ENCODE results near the gene HIRA. TPM values are rescaled to one million over a fixed set of nuclear protein-coding genes. Genes with fewer than 3 reads are reported as not detected.
"Not testable (repeated sequence)": the region's sequence is repeated elsewhere in the genome, so short reads cannot be mapped to it uniquely, and the experiment has no call there.

HIRA gene
- total RNA-seq, 2 experiments from 2014 or later, result 45.0 to 51.2 TPM

DNA sequence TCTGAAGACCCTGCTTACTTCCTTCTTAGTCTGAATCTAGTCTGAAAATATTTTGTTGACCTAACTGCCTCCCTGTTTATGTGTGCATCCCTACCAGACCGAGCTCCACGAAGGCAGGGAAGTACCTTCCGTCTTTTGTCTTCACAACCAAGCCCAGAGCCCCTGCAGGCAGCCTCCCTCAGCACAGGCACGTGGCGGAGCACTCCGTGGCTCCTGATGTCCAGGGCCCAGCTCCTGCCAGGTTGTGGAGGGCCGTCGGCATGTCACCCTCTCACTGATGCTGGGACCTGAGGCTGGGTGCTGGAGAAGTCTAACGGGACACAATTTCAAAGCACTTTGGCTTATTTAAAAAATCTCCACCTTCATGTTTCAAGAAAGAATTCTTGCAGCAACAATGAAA lies 80.6 kb downstream of the HIRA start:
- no peaks in the 10 kb centered on the region for H3K4me1 Mint-ChIP-seq
- no peak overlapping the region for H3K4me3 Mint-ChIP-seq
- CTCF ChIA-PET, result no interaction called here
- peaks cover 51% of the 10 kb centered on the region for H3K36me3 Mint-ChIP-seq (ENCODE audit: low read depth)
- POLR2A ChIA-PET, result no interaction called here
- no peak for DNase-seq
- H3K27ac Mint-ChIP-seq, result no peak overlapping the region
- no peaks in the 10 kb centered on the region for H3K27me3 Mint-ChIP-seq
- H3K9me3 Mint-ChIP-seq, result no peaks in the 10 kb centered on the region

DNA sequence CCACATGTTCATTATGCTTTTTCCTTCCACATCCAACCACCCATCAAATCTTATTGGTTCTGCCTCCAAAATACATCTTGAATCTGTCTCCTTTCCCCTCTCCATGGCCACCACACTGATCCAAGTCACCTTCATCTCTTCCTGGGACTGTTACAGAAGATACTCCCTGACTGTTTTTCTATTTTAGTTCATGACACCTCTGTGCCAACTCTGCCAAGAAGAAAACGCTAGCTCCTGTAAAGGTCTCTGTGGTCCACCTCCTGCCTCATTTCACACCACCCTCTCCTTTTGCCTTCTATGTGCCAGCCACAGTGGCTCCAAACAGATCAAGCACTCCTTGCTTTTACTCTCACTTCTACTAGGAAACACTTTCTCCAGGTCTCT lies 81.1 kb downstream of the HIRA start:
- DNase-seq, result no peak
- Mint-ChIP-seq H3K36me3 (ENCODE audit: low read depth) (peaks cover 54% of the 10 kb centered on the region), H3K9me3 (no peaks in the 10 kb centered on the region), H3K4me3 (no peak overlapping the region), H3K4me1 (no peaks in the 10 kb centered on the region), H3K27me3 (no peaks in the 10 kb centered on the region), H3K27ac (no peak overlapping the region)
- ChIA-PET POLR2A (no interaction called here), CTCF (interaction anchor here (1.8 kb wide), 1 partner anchor 17 kb away, joined by 4 read pairs; no protein-coding TSS in a partner anchor)

DNA sequence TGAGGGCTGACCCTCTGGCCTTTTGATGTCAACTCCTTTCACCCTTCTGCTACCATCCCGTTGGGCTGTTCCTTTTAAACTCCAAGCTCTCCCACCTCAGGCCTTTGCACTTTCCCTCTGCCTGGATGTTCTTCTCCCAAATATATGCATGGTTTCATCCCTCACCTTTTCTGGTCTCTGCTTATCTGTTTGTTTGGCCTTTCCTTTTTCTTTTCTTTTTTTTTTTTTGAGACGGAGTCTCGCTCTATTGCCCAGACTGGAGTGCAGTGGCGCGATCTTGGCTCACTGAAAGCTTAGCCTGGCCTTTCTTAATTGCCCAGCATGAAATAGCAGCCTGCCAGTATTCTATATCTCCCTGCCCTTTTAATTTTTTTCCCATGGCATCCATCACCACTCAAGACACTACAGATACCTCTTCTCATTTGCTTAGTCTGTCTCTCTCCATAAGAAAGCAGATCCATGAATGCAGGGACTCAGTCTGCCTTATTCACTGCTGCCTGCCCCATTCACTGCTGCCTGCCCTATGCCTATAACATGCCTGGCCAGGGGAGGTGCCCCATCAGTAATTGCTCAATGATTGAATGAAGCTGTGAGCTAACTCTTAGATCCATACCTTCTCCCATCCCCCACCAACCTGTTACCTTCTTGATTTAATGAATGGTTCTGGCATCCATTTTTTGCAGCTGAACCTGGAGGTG lies 81.6 kb downstream of the HIRA start:
- CTCF ChIA-PET, result interaction anchor here (1.8 kb wide), 1 partner anchor 18 kb away, joined by 4 read pairs; no protein-coding TSS in a partner anchor
- Mint-ChIP-seq H3K27ac (no peak overlapping the region), H3K4me1 (no peaks in the 10 kb centered on the region), H3K36me3 (ENCODE audit: low read depth) (peaks cover 57% of the 10 kb centered on the region), H3K9me3 (no peaks in the 10 kb centered on the region), H3K4me3 (no peak overlapping the region), H3K27me3 (no peaks in the 10 kb centered on the region)
- DNase-seq, result no peak
- POLR2A ChIA-PET, result no interaction called here

DNA sequence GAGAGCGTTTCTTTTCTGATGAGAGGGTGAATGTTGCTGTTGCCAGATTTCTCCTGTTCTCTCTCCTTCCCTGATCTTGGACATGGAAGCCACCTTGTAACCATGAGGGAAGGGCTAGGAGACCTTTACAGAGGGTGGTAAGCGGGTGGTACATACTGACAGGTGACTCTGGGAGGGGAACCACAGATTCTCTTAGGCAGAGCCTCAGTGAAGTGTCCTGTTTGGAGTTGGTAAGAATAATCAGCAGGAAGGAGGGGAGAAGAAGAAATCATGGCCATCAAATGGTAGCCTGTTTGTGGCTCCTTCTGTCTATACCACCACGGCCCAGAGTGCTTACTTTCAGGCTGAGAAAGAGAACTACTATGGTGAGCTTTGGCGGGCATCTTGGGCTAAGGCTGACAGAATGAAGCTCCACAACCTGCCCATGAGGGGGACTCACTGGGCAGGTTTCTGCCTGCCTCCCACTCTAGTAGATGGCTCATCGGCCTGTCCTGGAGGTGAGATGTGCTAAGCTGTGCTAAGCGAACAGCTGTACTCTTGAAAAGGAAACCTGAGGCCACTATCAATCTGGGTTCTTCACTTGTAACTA lies 84.8 kb downstream of the HIRA start:
- H3K27ac Mint-ChIP-seq, result no peak overlapping the region
- H3K27me3 Mint-ChIP-seq, result no peaks in the 10 kb centered on the region
- no peak for DNase-seq
- ChIA-PET POLR2A (no interaction called here), CTCF (no interaction called here)
- H3K9me3 Mint-ChIP-seq, result peaks cover 3% of the 10 kb centered on the region
- peaks cover 74% of the 10 kb centered on the region for H3K36me3 Mint-ChIP-seq (ENCODE audit: low read depth)
- no peaks in the 10 kb centered on the region for H3K4me1 Mint-ChIP-seq
- no peak overlapping the region for H3K4me3 Mint-ChIP-seq

DNA sequence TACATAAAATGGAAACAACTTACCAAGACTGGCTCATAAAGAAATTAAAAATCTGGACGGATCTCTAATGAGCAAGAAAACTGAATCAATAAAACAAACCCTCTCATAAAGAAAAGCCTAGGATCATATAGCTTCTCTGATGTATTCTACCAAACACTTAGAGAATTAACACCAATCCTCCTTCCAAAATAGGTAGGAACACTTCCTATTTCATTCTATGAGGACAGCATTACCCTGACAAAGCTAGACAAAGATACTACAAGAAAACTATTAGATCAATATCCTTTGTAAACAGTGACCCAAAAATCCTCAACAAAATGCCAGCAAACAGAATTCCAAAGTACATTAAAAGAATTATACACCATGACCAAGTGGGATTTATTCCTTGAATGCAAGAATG lies 87.1 kb downstream of the HIRA start:
- H3K27ac Mint-ChIP-seq, result no peak overlapping the region
- POLR2A ChIA-PET, result no interaction called here
- no peak for DNase-seq
- CTCF ChIA-PET, result interaction anchor here (1.2 kb wide), 1 partner anchor 129 kb away, joined by 3 read pairs; no protein-coding TSS in a partner anchor
- H3K9me3 Mint-ChIP-seq, result peaks cover 14% of the 10 kb centered on the region
- no peaks in the 10 kb centered on the region for H3K27me3 Mint-ChIP-seq
- peaks cover 74% of the 10 kb centered on the region for H3K36me3 Mint-ChIP-seq (ENCODE audit: low read depth)
- no peaks in the 10 kb centered on the region for H3K4me1 Mint-ChIP-seq
- H3K4me3 Mint-ChIP-seq, result no peak overlapping the region

DNA sequence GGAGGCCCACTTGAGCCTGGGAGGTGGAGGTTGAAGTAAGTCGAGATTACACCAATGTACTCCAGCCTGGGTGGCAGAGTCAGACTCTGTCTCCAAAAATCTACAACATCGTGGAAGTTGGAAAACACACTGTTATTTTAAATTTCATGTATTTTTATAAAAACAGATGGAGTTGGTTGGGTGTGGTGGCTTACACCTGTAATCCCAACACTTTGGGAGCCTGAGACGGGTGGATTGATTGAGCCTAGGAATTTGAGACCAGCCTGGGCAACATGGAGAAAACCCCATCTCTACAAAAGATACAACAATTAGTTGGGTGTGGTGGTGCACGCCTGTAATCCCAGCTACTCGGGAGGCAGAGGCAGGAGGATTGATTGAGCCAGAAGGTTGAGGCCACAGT lies 88.1 kb downstream of the HIRA start:
- Mint-ChIP-seq H3K36me3 (ENCODE audit: low read depth) (peaks cover 80% of the 10 kb centered on the region), H3K4me1 (no peaks in the 10 kb centered on the region), H3K27me3 (no peaks in the 10 kb centered on the region), H3K27ac (no peak overlapping the region), H3K9me3 (peaks cover 21% of the 10 kb centered on the region), H3K4me3 (no peak overlapping the region)
- POLR2A ChIA-PET, result no interaction called here
- no peak for DNase-seq
- CTCF ChIA-PET, result interaction anchor here (1.2 kb wide), 1 partner anchor 130 kb away, joined by 3 read pairs; no protein-coding TSS in a partner anchor

DNA sequence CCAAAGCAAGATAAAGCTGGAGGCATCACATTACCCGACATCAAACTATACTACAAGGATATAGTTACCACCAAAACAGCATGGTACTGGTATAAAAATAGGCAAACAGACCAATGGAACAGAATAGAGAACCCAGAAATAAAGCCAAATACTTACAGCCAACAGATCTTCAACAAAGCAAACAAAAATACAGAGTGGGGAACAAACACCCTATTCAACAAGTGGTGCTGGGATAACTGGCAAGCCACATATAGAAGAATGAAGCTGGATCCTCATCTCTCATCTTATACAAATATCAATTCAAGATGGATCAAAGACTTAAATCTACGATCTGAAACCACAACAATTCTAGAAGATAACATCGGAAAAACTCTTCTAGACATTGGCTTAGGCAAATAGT lies 90.0 kb downstream of the HIRA start:
- CTCF ChIA-PET, result interaction anchor here (0.6 kb wide), 1 partner anchor 11 kb away, joined by 3 read pairs; no protein-coding TSS in a partner anchor
- Mint-ChIP-seq H3K27ac (peak overlapping the region; percentile 57), H3K4me1 (no peaks in the 10 kb centered on the region), H3K36me3 (ENCODE audit: low read depth) (peaks cover 91% of the 10 kb centered on the region), H3K4me3 (no peak overlapping the region), H3K9me3 (peaks cover 37% of the 10 kb centered on the region), H3K27me3 (no peaks in the 10 kb centered on the region)
- POLR2A ChIA-PET, result no interaction called here
- no peak for DNase-seq

DNA sequence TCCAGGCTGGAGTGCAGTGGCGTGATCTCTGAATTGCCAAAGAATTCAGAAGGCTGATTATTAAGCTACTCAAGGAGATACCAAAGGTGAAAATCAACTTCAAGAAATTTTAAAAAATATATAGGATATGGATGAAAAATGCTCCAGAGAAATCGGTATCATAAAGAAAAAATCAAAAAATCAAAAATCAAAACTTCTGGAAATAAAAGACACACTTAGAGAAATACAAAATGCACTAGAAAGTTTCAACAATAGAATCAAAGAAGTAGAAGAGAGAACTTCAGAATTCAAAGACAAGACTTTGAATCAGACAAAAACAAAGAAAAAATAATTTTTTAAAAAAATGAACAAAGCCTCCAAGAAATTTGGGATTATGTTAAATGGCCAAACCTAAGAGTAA lies 94.4 kb downstream of the HIRA start:
- no peaks in the 10 kb centered on the region for H3K27me3 Mint-ChIP-seq
- POLR2A ChIA-PET, result interaction anchor here (0.6 kb wide), 1 partner anchor 21 kb away, joined by 5 read pairs; no protein-coding TSS in a partner anchor
- peaks cover 55% of the 10 kb centered on the region for H3K9me3 Mint-ChIP-seq
- no peak overlapping the region for H3K27ac Mint-ChIP-seq
- no peaks in the 10 kb centered on the region for H3K4me1 Mint-ChIP-seq
- peaks cover 94% of the 10 kb centered on the region for H3K36me3 Mint-ChIP-seq (ENCODE audit: low read depth)
- DNase-seq, result no peak
- CTCF ChIA-PET, result interaction anchor here (0.6 to 1.0 kb wide), 2 partner anchors 43 to 964 kb away, joined by 3 read pairs; no protein-coding TSS in a partner anchor
- H3K4me3 Mint-ChIP-seq, result no peak overlapping the region

DNA sequence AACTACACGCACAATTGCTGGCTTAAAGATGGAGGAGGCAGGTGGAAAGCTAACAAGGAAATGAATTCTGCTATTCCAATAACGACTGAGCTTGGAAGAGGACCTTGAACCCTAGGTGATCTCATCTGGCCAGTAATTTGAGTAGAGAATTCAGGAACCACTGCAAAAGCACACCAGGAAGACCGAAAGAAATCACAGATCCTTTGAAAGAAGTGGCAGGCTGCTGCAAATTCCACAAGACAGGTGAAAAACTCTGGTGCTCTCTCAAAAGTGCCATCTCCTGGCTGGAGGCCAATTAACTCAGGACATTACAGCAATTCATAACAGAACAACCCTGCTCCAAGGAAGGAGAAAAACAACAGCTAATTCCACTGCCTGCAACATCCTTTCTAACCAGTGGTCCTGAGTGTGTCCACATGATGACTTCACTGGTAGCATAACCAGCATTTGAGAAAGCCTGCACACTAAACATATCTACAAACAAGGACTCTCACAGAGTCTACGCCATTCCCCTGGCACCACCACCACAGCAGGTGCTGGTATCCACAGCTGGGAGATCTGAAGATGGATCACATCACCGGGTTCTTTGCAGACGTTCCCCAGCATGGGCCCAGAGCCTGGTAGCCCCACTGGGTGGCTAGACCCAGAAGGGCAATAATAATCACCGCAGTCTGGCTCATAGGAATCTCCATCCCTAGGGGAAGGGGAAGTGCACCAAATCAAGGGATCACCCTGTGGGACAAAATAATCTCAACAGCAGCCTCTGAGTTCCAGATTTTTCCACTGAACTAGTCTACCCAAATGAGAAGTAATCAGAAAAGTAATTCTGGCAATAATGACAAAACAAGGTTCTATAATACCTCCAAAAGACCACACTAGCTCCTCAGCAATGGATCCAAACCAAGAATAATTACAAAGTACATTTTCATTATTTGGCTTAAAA lies 95.1 kb downstream of the HIRA start:
- peaks cover 95% of the 10 kb centered on the region for H3K36me3 Mint-ChIP-seq (ENCODE audit: low read depth)
- DNase-seq, result no peak
- no peak overlapping the region for H3K27ac Mint-ChIP-seq
- peaks cover 50% of the 10 kb centered on the region for H3K9me3 Mint-ChIP-seq
- ChIA-PET CTCF (interaction anchor here (0.6 to 1.0 kb wide), 2 partner anchors 42 to 964 kb away, joined by 3 read pairs; no protein-coding TSS in a partner anchor), POLR2A (no interaction called here)
- H3K27me3 Mint-ChIP-seq, result no peaks in the 10 kb centered on the region
- no peaks in the 10 kb centered on the region for H3K4me1 Mint-ChIP-seq
- H3K4me3 Mint-ChIP-seq, result no peak overlapping the region

DNA sequence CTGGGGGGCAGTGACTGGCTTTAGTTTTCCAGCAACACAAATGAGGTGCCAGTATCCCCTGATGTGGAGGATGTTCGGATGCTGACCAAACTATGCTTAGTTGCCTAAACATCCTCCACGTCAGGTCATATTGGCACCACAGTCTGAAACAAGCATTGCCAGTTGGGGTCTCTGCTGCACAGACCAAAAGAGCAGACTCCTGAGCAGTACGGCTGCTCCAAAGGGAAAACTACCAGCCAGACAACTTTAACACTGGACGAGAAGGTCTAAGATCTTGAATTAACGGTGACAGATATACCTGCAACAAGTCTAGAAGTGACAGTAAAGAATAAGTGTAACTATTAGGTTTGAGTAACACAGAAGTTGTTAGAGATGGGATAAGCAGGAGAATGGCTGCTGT lies 99.6 kb downstream of the HIRA start:
- no peak overlapping the region for H3K4me3 Mint-ChIP-seq
- peaks cover 81% of the 10 kb centered on the region for H3K36me3 Mint-ChIP-seq (ENCODE audit: low read depth)
- no peaks in the 10 kb centered on the region for H3K4me1 Mint-ChIP-seq
- H3K9me3 Mint-ChIP-seq, result peaks cover 21% of the 10 kb centered on the region
- ChIA-PET CTCF (no interaction called here), POLR2A (no interaction called here)
- DNase-seq, result no peak
- H3K27ac Mint-ChIP-seq, result no peak overlapping the region
- H3K27me3 Mint-ChIP-seq, result no peaks in the 10 kb centered on the region

DNA sequence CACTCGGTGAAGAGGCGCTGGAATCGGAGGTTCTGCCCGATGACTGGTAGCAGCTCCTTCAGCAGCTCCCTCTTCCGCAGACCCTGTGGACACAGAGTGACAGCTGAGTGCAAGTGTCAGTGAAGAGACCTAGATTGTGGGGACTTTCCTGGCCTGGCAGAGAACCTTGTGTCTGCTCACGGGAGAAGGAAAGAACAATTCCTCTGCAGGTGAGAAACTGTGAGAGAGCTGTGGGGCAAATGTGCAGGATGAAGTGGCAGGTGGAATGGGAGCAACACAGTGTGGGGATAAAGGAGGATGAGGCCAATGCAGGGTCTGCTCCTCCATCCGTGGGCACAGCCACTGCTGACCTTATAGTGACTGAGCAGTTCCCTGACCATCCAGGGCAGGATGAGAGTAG lies 100.1 kb downstream of the HIRA start:
- POLR2A ChIA-PET, result no interaction called here
- no peak overlapping the region for H3K4me3 Mint-ChIP-seq
- peaks cover 17% of the 10 kb centered on the region for H3K9me3 Mint-ChIP-seq
- no peak for DNase-seq
- no peaks in the 10 kb centered on the region for H3K27me3 Mint-ChIP-seq
- CTCF ChIA-PET, result no interaction called here
- H3K36me3 Mint-ChIP-seq (ENCODE audit: low read depth), result peaks cover 76% of the 10 kb centered on the region
- H3K4me1 Mint-ChIP-seq, result no peaks in the 10 kb centered on the region
- H3K27ac Mint-ChIP-seq, result no peak overlapping the region

DNA sequence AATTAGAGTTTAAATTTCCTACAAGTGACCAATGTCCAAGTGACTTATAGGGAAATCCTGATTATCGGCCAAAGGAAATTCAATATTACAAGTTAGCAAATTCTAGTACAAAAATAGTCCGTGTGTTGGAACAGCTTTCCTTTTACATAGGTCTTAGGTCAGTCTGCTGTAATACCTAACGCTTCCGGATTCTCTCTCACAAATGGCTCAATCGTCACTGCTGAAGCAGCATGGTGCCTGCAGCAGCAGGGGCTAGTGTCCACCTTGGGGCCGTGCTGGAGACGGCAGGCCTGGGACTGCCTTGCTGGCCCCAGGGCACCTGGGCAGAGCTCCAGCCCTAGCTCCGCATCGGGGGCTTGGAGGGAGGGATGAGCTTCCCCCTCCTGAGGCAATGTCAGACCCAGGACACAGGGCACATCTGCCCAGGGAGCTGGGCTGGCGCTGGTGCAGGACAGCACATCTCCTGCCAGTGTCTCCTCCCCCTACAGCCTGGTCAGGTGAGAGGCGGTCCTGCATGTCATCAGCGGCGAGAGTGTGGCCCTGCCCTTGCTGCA lies 100.6 kb downstream of the HIRA start:
- Mint-ChIP-seq H3K36me3 (ENCODE audit: low read depth) (peaks cover 71% of the 10 kb centered on the region), H3K4me1 (no peaks in the 10 kb centered on the region), H3K27ac (no peak overlapping the region), H3K27me3 (no peaks in the 10 kb centered on the region), H3K4me3 (no peak overlapping the region), H3K9me3 (peaks cover 13% of the 10 kb centered on the region)
- ChIA-PET POLR2A (no interaction called here), CTCF (no interaction called here)
- DNase-seq, result no peak

DNA sequence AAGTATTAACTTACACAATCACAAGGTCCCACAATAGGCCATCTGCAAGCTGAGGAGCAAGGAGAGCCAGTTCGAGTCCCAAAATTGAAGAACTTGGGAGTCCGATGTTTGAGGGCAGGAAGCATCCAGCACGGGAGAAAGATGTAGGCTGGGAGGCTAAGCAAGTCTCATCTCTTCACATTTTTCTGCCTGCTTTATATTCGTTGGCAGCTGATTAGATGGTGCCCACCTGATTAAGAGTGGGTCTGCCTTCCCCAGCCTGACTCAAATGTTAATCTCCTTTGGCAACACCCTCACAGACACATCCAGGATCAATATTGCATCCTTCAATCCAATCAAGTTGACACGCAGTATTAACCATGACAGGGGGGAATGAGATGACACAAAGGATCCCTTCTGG lies 101.3 kb downstream of the HIRA start:
- H3K9me3 Mint-ChIP-seq, H3K27ac Mint-ChIP-seq, H3K4me1 Mint-ChIP-seq, POLR2A ChIA-PET, H3K4me3 Mint-ChIP-seq, DNase-seq, H3K27me3 Mint-ChIP-seq, CTCF ChIA-PET: not testable (repeated sequence)
- peaks cover 64% of the 10 kb centered on the region for H3K36me3 Mint-ChIP-seq (ENCODE audit: low read depth)
